ENCODE measurements around the gene PAPLN. TPM values are rescaled to one million over a fixed set of nuclear protein-coding genes. Genes with fewer than 3 reads are reported as not detected.

PAPLN gene
- total and polyA plus RNA-seq, 2 of the 8 experiments (the other 6 are each of a cell fraction or from before 2014, with no cell fraction given), result 14.8 to 25.6 TPM

GRCh38 chr14:73209953-73210352, 27.4 kb upstream of the PAPLN start (continued):
- TF ChIP-seq CREB1 (IDR thresholded peaks at IDR 0.05) (no peak), SP2 (IDR thresholded peaks at IDR 0.05; ENCODE audit: low read length) (no peak), CHD1 (IDR thresholded peaks at IDR 0.05; ENCODE audit: low read depth, low read length) (no peak), SP4 (IDR thresholded peaks at IDR 0.05; ENCODE audit: low read length) (no peak), MAFK (IDR thresholded peaks at IDR 0.05; ENCODE audit: low read depth, low read length) (no peak)

Data from H1 (cell line).